ENCODE measurements around the gene MAP7. TPM values are rescaled to one million over a fixed set of nuclear protein-coding genes. Genes with fewer than 3 reads are reported as not detected.

Gene MAP7
- total RNA-seq, 1 experiment from 2014 or later: 33.7 TPM

GRCh38 chr6:136330634-136331033 is 219.6 kb downstream of the MAP7 start:
- intact Hi-C loops (cut with micrococcal nuclease; ENCODE audit: unreplicated experiment): no loop called here
- H3K4me1 ChIP-seq (replicated peaks; ENCODE audit: insufficient read depth): no peaks in the 10 kb centered on the region
- H3K9me3 ChIP-seq (ENCODE audit: insufficient read depth, low read depth): no peaks in the 10 kb centered on the region
- DNase-seq: peak in 1 of 2 experiments; percentile 25
- no peaks in the 10 kb centered on the region for H3K36me3 ChIP-seq (ENCODE audit: low read depth)
- no peaks in the 10 kb centered on the region for H4K20me1 ChIP-seq (ENCODE audit: insufficient read depth)
- BruUV-seq (replicated peaks): no TSS peak
- H3K4me3 ChIP-seq: no peak overlapping the region
- H3K4me2 ChIP-seq: no peak overlapping the region
- H3K27ac ChIP-seq: no peak overlapping the region
- no peaks in the 10 kb centered on the region for H3K9me2 ChIP-seq (ENCODE audit: insufficient read depth)
- H3F3A ChIP-seq (ENCODE audit: insufficient read depth, low read depth): no peaks in the 10 kb centered on the region
- POLR2A ChIA-PET (ENCODE audit: unreplicated experiment): no interaction called here
- no peaks in the 10 kb centered on the region for H3K27me3 ChIP-seq (ENCODE audit: insufficient read depth, low read depth)
- CTCF ChIA-PET: interaction anchor here (0.6 kb wide), 1 partner anchor 185 kb away, joined by 3 read pairs; no protein-coding TSS in a partner anchor
- H2AFZ ChIP-seq: no peak overlapping the region
- H3K79me2 ChIP-seq (ENCODE audit: low read depth): no peaks in the 10 kb centered on the region
- TF ChIP-seq CTCF (conservative IDR thresholded peaks at IDR 0.05) (no peak), EZH2 (IDR thresholded peaks at IDR 0.05; ENCODE audit: low read depth) (no peak)

- peak in 1 of 2 experiments; percentile 41 for DNase-seq
- CTCF ChIA-PET: no interaction called here
- H2AFZ ChIP-seq: no peak overlapping the region
Observed at GRCh38 chr6:136326038-136326553, 224.1 kb downstream of the MAP7 start.

GRCh38 chr6:136324686-136325380 is 225.4 kb downstream of the MAP7 start:
- Histone ChIP-seq H3F3A (ENCODE audit: insufficient read depth, low read depth) (no peaks in the 10 kb centered on the region), H4K20me1 (ENCODE audit: insufficient read depth) (no peaks in the 10 kb centered on the region), H3K4me3 (no peak overlapping the region), H3K4me2 (no peak overlapping the region), H3K36me3 (ENCODE audit: low read depth) (no peaks in the 10 kb centered on the region), H3K9me2 (ENCODE audit: insufficient read depth) (no peaks in the 10 kb centered on the region), H3K4me1 (replicated peaks; ENCODE audit: insufficient read depth) (no peaks in the 10 kb centered on the region), H3K9me3 (ENCODE audit: insufficient read depth, low read depth) (no peaks in the 10 kb centered on the region), H3K27me3 (ENCODE audit: insufficient read depth, low read depth) (no peaks in the 10 kb centered on the region), H3K79me2 (ENCODE audit: low read depth) (no peaks in the 10 kb centered on the region), H3K27ac (no peak overlapping the region), H2AFZ (no peak overlapping the region)
- CTCF ChIA-PET: no interaction called here
- intact Hi-C loops (cut with micrococcal nuclease; ENCODE audit: unreplicated experiment): no loop called here
- TF ChIP-seq EZH2 (IDR thresholded peaks at IDR 0.05; ENCODE audit: low read depth) (no peak), CTCF (conservative IDR thresholded peaks at IDR 0.05) (no peak)
- peak in 1 of 2 experiments; percentile 21 for DNase-seq
- no TSS peak for BruUV-seq (replicated peaks)
- POLR2A ChIA-PET (ENCODE audit: unreplicated experiment): no interaction called here

More at GRCh38 chr6:136326038-136326553, 224.1 kb downstream of the MAP7 start:
- Histone ChIP-seq H3F3A (ENCODE audit: insufficient read depth, low read depth) (no peaks in the 10 kb centered on the region), H3K36me3 (ENCODE audit: low read depth) (no peaks in the 10 kb centered on the region), H3K27me3 (ENCODE audit: insufficient read depth, low read depth) (no peaks in the 10 kb centered on the region), H3K79me2 (ENCODE audit: low read depth) (no peaks in the 10 kb centered on the region), H3K4me2 (no peak overlapping the region), H3K27ac (no peak overlapping the region), H3K9me2 (ENCODE audit: insufficient read depth) (no peaks in the 10 kb centered on the region), H3K4me3 (no peak overlapping the region), H4K20me1 (ENCODE audit: insufficient read depth) (no peaks in the 10 kb centered on the region), H3K4me1 (replicated peaks; ENCODE audit: insufficient read depth) (no peaks in the 10 kb centered on the region), H3K9me3 (ENCODE audit: insufficient read depth, low read depth) (no peaks in the 10 kb centered on the region)
- no TSS peak for BruUV-seq (replicated peaks)
- intact Hi-C loops (cut with micrococcal nuclease; ENCODE audit: unreplicated experiment): no loop called here
- POLR2A ChIA-PET (ENCODE audit: unreplicated experiment): no interaction called here
- TF ChIP-seq EZH2 (IDR thresholded peaks at IDR 0.05; ENCODE audit: low read depth) (no peak), CTCF (conservative IDR thresholded peaks at IDR 0.05) (no peak)

All from PC-9 (cell line).